ENCODE data around the gene ACAP2.

Gene ACAP2

DNA sequence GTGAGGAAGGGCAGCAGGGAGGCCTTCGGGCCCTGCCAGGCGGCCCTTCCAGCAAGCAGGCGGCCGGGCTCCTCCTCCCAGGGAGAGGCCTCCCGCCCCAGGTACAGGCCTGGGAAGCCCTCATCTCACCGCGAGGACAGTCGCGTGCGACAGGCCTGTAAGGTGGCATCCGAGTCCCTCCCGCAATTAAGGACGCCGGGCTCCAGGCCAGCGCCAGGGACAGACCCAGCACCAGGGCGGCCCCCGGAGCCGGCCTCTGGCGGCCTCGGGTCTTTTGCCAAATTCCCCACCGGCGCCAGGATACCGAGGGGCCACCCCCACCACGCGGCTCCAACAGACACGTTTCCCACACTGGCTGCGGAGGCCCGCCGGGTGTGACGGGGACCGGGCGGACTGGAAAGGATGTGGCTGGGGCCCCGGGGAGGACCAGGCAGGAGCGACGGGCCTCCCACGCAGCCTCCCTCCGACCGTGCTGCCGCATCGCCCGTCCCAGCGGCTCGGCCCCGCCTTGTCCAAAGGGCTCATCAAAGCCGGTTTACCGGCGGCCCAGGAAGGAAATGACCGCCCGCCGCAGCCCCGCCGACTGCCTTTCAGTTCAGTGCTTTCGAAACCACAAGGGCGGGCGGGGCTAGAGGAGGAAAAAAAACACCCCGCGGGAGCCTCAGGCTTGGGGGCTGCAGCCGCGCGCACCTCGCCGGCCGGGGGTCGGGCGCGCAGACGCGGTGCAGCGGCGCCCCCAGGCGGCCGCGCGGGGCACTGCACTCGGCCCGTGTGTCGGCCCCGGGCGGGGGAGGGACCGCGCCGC lies 183.1 kb downstream of the ACAP2 start:
- peak overlapping the region; percentile 68 for H3K4me3 ChIP-seq (ENCODE audit: low read depth, low read length)
- peak; percentile 99 for DNase-seq (ENCODE audit: low read depth)

DNA sequence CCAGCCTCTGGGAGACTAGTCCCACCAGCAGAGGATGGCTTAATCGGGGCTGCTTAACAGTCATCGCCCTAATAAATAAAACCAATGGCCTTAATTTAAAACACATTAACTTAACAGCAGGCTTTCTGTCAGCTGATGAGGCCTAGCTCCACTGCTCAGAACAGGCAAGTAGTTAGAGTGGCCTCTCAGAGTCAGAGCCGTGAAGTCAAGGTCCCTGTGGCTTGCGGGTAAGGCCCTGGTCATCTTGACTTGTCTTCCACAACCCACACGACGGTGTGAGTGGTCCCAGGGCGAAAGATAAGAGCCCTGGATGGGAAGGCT lies 183.7 kb downstream of the ACAP2 start:
- H3K4me3 ChIP-seq (ENCODE audit: low read depth, low read length): peak overlapping the region; percentile 68
- TF ChIP-seq MAX (IDR thresholded peaks at IDR 0.05; ENCODE audit: low read depth, low read length) (no peak), CTCF (IDR thresholded peaks at IDR 0.05; ENCODE audit: low read depth, low read length) (no peak), MYC (IDR thresholded peaks at IDR 0.05; ENCODE audit: low read depth, low read length) (no peak), POLR2A (IDR thresholded peaks at IDR 0.05; ENCODE audit: extremely low read depth, insufficient read length) (no peak)
- DNase-seq (ENCODE audit: low read depth): no peak

More for the DNA sequence above, 183.1 kb downstream of the ACAP2 start:
- TF ChIP-seq MYC (IDR thresholded peaks at IDR 0.05; ENCODE audit: low read depth, low read length) (peak; percentile 76), MAX (IDR thresholded peaks at IDR 0.05; ENCODE audit: low read depth, low read length) (peak; percentile 79), POLR2A (IDR thresholded peaks at IDR 0.05; ENCODE audit: extremely low read depth, insufficient read length) (peak; percentile 45), CTCF (IDR thresholded peaks at IDR 0.05; ENCODE audit: low read depth, low read length) (peak; percentile 7)

DNA sequence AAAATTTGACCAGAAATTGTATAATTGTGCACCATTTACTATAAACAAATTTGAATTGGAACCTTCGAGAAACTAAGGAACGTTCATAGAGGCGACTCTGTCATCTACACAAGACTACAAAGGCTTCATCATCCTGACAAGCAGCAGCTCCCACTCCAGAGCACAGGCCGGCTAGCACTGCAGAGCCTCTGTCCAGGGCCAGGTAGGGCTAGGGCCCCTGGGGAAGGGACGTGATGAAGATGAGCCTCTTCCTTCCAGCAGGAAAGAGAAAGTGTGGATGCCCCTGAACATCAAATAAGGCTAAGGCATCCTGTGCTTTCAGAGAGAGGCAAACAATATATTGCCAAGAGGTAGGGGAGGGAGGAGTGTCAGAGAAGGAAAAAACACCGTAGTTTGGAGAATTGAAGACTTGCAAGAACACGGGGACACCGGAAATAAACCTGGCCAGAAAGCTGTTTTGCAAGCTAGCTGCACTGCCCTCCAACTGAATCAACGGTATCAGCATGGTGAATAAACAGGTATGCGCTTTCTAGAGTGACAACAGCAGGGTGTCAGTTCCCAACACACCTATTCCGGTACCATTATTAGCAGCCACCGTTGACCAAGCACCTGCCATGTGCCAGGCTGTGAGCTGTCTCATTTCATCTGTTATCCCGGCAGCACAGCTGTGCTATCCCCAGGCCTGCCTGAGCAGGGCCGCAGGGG lies 184.2 kb downstream of the ACAP2 start:
- peak; percentile 59 for DNase-seq (ENCODE audit: low read depth)
- TF ChIP-seq MAX (IDR thresholded peaks at IDR 0.05; ENCODE audit: low read depth, low read length) (peak; percentile 53; the same call in 1 of the 2 replicates), MYC (IDR thresholded peaks at IDR 0.05; ENCODE audit: low read depth, low read length) (peak; percentile 18; the same call in 1 of the 2 replicates), CTCF (IDR thresholded peaks at IDR 0.05; ENCODE audit: low read depth, low read length) (no peak)
- peak overlapping the region; percentile 68 for H3K4me3 ChIP-seq (ENCODE audit: low read depth, low read length)

GRCh38 chr3:195257454-195258448 lies 185.1 kb downstream of the ACAP2 start:
- TF ChIP-seq POLR2A (IDR thresholded peaks at IDR 0.05; ENCODE audit: extremely low read depth, insufficient read length) (no peak), CTCF (IDR thresholded peaks at IDR 0.05; ENCODE audit: low read depth, low read length) (no peak), MYC (IDR thresholded peaks at IDR 0.05; ENCODE audit: low read depth, low read length) (no peak), MAX (IDR thresholded peaks at IDR 0.05; ENCODE audit: low read depth, low read length) (no peak)
- no peak for DNase-seq (ENCODE audit: low read depth)
- no peak overlapping the region for H3K4me3 ChIP-seq (ENCODE audit: low read depth, low read length)

DNA sequence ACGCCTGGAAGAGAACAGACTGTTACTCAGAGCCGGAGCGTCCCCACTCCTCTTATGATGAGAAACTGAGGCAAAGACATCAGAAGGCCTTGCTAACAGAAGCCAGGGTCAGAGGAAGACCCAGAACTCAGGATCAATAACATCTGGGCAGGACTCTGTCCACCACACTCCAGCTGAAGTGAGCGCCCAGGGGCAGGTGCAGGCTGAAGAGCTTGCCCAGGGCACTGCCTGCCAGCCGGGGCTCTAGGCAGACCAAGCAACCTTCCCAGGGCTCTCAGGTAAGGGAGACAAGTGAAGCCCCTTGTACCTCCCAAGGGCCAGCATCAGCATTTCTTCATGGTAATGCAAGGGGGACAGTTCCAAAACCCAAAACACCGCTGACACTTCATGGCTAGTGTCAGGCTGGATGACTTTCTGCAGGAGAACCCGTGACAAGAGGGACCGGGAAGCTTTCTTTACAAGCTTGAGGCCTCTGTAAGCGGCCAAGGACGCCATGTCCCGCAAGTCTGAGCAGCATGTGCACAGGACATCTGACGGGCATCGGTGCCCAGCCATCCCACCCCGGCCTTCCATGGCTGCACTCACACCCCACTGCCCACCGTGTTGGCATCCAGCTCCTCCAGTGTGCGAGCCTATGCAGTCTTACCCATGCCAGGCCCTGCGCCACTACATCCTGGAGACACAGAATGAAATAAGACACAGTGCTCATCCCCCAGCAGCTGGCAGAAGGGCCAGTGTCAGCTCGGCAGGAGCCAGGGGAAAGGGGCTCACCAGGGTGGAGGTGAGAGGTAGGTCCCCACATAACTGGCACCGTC lies 186.0 kb downstream of the ACAP2 start:
- DNase-seq (ENCODE audit: low read depth): no peak
- no peak overlapping the region for H3K4me3 ChIP-seq (ENCODE audit: low read depth, low read length)
- TF ChIP-seq POLR2A (IDR thresholded peaks at IDR 0.05; ENCODE audit: extremely low read depth, insufficient read length) (no peak), MAX (IDR thresholded peaks at IDR 0.05; ENCODE audit: low read depth, low read length) (no peak), MYC (IDR thresholded peaks at IDR 0.05; ENCODE audit: low read depth, low read length) (no peak), CTCF (IDR thresholded peaks at IDR 0.05; ENCODE audit: low read depth, low read length) (no peak)

Data from NB4 (cell line).